T-helper 1 cell (primary cell): ENCODE data around the gene HCAR1.
"Not testable (repeated sequence)": the region's sequence is repeated elsewhere in the genome, so short reads cannot be mapped to it uniquely, and the experiment has no call there.

ENCODE experiments used
- DNase-seq, 5 donors: peaks; one replicate each; pipeline ENCODE4 v3.0.0-alpha.2; 2012 to 2020

Gene HCAR1

GRCh38 chr12:122716658-122717057, 14.0 kb downstream of the HCAR1 start, which contains the start of gene HCAR3:
TSS of gene HCAR3 (minus strand) at chr12:122716811. CDS start at chr12:122716737, 74 bp downstream.
- not testable (repeated sequence) for DNase-seq

GRCh38 chr12:122715211-122715610, 15.4 kb downstream of the HCAR1 start:
- not testable (repeated sequence) for DNase-seq

GRCh38 chr12:122713491-122714188, 17.0 kb downstream of the HCAR1 start:
- not testable (repeated sequence) for DNase-seq

GRCh38 chr12:122711266-122711665, 19.4 kb downstream of the HCAR1 start:
- DNase-seq: not testable (repeated sequence)

GRCh38 chr12:122710341-122710740, 20.3 kb downstream of the HCAR1 start:
- not testable (repeated sequence) for DNase-seq

GRCh38 chr12:122709287-122709686, 21.4 kb downstream of the HCAR1 start:
- not testable (repeated sequence) for DNase-seq

- DNase-seq: not testable (repeated sequence)
These were observed 26.8 kb downstream of the HCAR1 start for GRCh38 chr12:122703841-122704240.

GRCh38 chr12:122702890-122703611, 27.6 kb downstream of the HCAR1 start, which contains the start of gene HCAR2:
TSS of gene HCAR2 (minus strand) at chr12:122703357. CDS start at chr12:122703283, 74 bp downstream.
- DNase-seq: not testable (repeated sequence)

- DNase-seq: not testable (repeated sequence)
These were observed 29.2 kb downstream of the HCAR1 start for GRCh38 chr12:122701481-122701880.

GRCh38 chr12:122700038-122700710, 30.5 kb downstream of the HCAR1 start:
- DNase-seq: not testable (repeated sequence)

- DNase-seq: not testable (repeated sequence)
These were observed 33.7 kb downstream of the HCAR1 start for GRCh38 chr12:122696922-122697321.

- no peak for DNase-seq
These were observed 39.1 kb downstream of the HCAR1 start for GRCh38 chr12:122691566-122691965.

- no peak for DNase-seq
These were observed 42.4 kb downstream of the HCAR1 start for GRCh38 chr12:122688291-122688690.

- DNase-seq: no peak
These were observed 43.6 kb downstream of the HCAR1 start for GRCh38 chr12:122687086-122687485.

- DNase-seq: no peak
These were observed 44.1 kb downstream of the HCAR1 start for GRCh38 chr12:122686538-122686937.

GRCh38 chr12:122684297-122684813, 46.3 kb downstream of the HCAR1 start:
- DNase-seq: no peak

- DNase-seq: no peak
These were observed 48.8 kb downstream of the HCAR1 start for GRCh38 chr12:122681814-122682213.

GRCh38 chr12:122680989-122681388, 49.7 kb downstream of the HCAR1 start:
- DNase-seq: not testable (repeated sequence)

- not testable (repeated sequence) for DNase-seq
These were observed 53.9 kb downstream of the HCAR1 start for GRCh38 chr12:122676781-122677180.
